ENCODE data around the gene SETD5. TPM values are rescaled to one million over a fixed set of nuclear protein-coding genes. Genes with fewer than 3 reads are reported as not detected.

Gene SETD5
- polyA plus RNA-seq, 12 donors = 86.4 to 389 (median 118) TPM

- DNase-seq = no peak
Observed at GRCh38 chr3:9512456-9513045, 115.1 kb downstream of the SETD5 start.

- DNase-seq = no peak
Observed at GRCh38 chr3:9514306-9514705, 116.9 kb downstream of the SETD5 start.

DNA sequence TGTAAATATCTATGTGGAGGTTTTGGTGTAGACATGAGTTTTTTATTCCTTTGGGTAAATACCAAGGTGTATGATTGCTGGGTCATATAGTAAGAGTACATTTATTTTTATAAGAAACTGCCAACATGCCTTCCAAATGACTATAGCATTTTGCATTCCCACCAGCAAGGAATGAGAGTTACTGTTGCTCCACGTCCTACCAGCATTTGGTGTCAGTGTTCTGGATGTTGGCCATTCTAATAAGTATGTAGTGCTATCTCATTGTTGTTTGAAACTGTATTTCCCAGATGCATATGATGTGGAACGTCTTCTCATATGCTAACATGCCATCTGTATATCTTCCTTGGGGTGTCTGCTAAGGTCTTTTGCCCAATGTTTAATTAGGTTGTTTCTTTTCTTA, 117.5 kb downstream of the SETD5 start:
- no peak for DNase-seq

DNA sequence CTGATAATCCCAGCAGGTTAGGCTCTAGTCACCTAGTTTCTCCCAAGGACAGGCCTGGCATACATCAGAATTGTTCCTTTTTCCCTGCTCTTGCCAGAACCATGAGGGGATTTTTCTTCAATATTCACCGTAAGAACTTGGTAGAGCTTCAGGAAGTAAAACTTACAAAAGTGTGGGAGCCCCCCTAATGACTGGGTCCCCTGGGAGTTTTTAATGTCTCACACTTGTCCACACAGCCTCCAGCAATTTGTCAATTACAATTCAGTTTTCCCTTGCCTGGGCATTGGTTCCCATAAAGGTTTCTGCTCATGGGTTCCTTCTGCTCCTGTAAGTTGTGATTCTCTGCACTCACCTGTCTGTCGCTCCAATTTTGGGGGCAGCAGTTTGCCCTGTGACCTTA, 127.7 kb downstream of the SETD5 start:
- no peak for DNase-seq

Other genes starting within 250 kb of the SETD5 start
- gene SRGAP3, start 148.0 kb upstream of the SETD5 start, polyA plus RNA-seq (ENCODE audit: insufficient read length in 12 of 12) = 10 to 100 TPM in 11 of 12 donors, not detected in 1; 15.0 to 30.1 (median 21.8) TPM
- 10 to 100 TPM in 11 of 12 donors, not detected in 1; 23.1 to 56.7 (median 42.1) TPM for gene THUMPD3, start 34.6 kb upstream of the SETD5 start, polyA plus RNA-seq (ENCODE audit: insufficient read length in 12 of 12)
- gene LHFPL4, start 156.2 kb downstream of the SETD5 start, polyA plus RNA-seq (ENCODE audit: insufficient read length in 12 of 12) = under 1 TPM in 4 of 12 donors, not detected in 8; 0.04 to 0.11 (median 0.05) TPM